B cell (primary cell): Measurements from ENCODE around the gene CTCFL.

ENCODE experiments used
- CTCF ChIP-seq: fragments of 200-600 bp; IDR thresholded peaks from one replicate; pipeline ENCODE4 v1.8.0; 2022; ENCODE audit warnings: antibody characterized with exemption, mild to moderate bottlenecking
- EZH2 ChIP-seq: IDR thresholded peaks from 2 replicates; pipeline ENCODE4 v1.6.1; 2012; ENCODE audit warnings: borderline replicate concordance, low read depth, mild to moderate bottlenecking, moderate library complexity, low read length; ENCODE audit not compliant: insufficient read depth, poor library complexity, severe bottlenecking

- TF ChIP-seq CTCF (no peak), EZH2 (no peak)
Observed at GRCh38 chr20:57524511-57525176, at the start of gene CTCFL.
